GM12872 (cell line): ENCODE results near the gene COL6A2.

Source experiments
- TF ChIP-seq, protein P1 (sequence below): IDR thresholded peaks from 3 replicates; pipeline ENCODE4 v1.5.1; 2011; ENCODE audit warnings: low read depth, mild to moderate bottlenecking, low read length, moderate library complexity; ENCODE audit not compliant: insufficient read depth

COL6A2 gene

DNA sequence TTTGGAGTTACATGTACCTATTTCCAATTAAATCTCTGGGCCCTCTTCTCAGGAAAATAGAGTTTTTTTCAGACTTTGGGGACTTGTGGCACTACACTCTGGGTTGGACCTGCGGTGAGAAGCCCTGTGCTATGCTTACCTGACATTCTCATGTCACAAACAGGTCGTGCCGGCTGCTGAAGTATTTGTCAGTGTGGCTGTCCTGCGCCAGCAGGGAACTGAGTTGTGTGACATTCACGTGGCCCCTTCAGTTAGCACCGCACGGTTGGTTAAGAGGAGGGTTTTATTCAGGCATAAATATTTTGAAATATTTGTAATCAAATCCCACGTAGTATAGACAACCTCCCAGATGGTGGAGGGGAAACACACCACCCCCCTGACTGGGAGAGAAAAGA is 6.3 kb upstream of the COL6A2 start:
- TF ChIP-seq, protein P1, sequence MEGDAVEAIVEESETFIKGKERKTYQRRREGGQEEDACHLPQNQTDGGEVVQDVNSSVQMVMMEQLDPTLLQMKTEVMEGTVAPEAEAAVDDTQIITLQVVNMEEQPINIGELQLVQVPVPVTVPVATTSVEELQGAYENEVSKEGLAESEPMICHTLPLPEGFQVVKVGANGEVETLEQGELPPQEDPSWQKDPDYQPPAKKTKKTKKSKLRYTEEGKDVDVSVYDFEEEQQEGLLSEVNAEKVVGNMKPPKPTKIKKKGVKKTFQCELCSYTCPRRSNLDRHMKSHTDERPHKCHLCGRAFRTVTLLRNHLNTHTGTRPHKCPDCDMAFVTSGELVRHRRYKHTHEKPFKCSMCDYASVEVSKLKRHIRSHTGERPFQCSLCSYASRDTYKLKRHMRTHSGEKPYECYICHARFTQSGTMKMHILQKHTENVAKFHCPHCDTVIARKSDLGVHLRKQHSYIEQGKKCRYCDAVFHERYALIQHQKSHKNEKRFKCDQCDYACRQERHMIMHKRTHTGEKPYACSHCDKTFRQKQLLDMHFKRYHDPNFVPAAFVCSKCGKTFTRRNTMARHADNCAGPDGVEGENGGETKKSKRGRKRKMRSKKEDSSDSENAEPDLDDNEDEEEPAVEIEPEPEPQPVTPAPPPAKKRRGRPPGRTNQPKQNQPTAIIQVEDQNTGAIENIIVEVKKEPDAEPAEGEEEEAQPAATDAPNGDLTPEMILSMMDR, result no peak

DNA sequence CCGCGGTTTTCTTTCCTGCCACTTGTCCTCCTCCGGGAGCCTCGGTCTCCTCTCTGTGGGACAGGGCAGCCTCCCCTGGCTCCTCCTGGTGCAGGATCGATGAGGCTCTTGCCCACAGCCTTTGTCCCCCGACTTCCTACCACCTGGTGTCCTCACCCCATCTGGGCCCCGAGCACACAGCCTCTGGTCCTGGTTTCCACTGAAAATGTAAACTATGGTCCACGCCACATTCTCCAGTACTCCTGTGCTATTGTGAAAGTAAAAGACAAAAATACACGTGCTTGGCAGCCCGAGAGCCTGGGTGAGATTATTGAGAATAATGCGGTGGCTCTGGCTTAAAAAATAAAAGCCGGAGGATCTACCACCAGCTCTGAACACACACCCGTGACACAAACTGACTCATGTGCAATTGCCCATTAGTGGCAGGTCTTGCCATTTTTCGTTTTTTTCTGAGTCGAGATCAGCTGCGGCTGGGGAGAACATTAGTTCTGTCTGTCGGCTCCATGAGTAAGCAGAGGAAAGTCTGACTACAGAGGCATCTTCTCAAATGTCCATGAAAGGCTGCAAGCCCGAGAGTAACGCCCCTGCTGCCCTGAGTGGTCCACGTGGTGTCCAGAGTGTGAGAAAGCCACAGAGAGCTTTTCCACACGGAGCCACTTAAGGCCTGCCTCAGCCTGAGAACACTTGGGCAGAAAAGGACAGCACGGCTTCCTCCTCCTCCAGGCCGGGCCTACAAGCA is 5.7 kb upstream of the COL6A2 start:
- TF ChIP-seq, protein P1, result no peak

DNA sequence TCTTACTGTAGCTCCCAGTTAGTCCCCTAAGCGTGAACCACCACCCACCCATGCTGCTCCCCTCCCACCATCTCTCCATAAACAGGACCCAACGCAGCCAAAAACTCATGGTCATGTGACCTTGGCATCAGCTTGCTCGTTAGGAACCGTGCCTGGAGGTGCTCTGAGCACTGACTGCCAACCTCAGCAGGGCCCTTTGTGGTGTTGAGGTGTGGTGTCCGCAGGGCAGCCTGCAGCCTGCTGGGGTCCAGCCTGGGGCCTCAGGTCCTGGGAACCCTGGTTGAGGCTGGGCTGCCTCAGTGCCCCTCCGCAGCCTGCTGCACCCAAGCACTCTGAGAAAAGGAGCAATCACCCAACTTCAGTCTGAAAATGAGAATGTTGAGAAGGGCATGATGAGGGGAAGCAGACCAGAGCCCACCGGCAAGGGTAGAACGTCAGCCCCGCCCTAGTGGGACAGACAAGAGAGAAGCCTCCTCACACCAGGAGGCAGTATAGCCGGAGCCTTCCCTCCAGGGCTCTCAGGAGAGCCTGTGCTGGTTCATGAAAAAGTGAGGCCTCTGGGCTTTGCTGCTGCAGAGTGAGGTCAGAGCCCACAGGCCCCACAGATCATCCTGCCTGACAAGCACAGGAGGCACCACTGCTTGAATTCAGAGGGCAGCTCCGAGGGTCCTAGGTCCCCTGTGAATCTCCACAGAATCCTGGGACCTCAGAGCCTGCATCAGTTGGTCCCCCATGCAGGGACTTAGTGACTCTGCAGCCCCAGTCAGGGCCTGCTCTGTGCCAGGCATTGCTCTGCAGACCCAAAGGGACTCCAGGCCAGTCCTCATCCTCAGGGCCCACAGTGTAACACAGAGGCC is 4.9 kb upstream of the COL6A2 start:
- TF ChIP-seq, protein P1, result no peak

DNA sequence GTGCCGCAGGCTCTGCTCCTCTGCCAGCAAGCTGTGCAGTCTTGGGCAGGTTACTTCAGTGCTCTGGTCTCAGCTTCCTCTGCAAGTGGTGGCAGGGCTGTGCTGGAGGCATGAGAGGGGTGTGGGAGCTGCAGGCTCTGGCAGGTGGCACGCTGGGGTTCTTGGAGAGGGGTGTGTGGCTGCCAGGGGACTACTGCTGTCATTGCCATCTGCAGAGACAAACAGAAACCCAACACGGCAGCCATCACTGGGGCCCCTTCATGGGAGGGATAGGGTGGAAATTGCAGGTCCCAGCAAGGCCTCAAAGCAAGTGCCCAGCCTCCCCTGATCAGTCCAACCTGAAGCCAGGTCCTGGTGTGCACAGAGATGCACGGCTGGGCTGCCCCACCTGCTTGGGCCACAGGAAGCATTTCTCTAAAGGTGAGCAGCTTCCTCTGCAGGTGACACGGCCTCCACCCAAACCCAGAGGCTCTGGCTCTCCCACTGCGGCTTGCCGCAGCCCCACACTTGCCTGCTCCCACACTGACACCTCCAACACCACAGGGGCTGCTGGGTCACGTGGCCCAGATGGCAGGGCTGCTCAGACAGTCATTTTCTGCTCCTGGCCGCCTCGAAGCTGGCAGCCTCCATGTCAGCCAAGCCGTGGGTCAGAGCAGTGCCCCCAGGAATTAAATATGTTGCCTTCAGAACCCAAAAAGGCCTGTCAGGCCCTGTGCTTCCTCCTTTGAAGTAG is 4.1 kb upstream of the COL6A2 start:
- TF ChIP-seq, protein P1, result no peak

DNA sequence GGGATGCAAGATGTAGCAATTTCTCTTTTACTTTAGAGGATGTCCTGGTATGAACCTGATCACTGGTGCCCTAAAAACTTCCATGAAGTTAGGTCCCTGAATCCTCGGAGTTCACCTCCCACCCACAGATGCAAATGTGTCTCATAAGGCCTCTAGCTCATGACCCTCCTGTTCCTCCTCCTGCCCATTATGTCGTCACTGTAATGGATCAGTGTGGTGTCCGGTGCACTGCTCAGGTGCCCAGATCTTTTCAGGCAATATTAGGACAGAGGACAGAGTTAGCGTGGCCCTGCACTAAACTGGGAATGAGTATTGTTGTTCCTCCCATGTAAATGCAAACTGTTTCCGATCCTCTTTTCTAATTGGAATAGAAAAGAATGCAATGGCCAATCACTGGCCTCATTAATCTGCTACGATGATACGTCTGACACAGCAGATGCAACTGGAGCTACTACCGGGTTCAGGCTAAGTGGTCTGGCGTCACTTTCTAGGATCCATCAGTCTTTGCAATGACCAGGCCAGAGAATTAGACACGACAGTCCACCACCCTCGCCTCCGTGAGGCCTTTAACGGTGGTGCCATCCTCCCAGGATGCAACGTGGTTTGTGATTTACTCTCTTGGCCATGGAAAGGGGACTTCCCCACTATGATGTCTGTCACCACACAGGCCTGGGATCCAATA is 3.4 kb upstream of the COL6A2 start:
- TF ChIP-seq, protein P1, result no peak

DNA sequence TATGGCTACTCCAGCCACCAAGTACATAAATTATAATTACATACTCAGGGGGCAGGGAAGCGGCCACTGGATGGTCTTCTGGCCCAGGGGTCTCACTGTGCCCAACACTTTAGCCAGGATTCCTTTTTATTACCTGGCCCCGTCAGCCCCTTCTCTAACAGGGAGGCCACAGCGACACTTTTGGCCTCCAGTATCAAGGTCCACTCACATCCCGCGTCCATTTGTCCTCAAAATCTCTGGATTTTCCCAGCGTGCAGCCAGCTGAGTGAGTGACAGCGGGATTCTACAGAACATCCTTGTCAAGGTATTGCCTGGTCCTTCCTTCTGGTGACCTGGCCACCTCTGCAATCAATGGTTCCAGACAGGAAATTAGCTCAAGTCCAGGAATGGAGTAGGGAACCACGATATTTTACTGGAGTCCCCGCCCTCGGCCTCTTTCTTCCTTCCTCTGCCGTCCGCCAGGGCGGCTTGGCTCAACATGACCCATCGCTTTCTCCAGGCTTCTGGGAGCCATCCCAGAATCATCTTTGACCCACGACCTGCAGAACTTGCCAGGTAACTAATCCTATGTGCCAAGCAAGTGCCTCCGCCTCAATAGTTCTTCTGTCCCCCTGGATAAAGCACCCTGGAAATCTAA is 2.7 kb upstream of the COL6A2 start:
- TF ChIP-seq, protein P1, result no peak
